ENCODE data around the gene PYCR2. TPM values are rescaled to one million over a fixed set of nuclear protein-coding genes. Genes with fewer than 3 reads are reported as not detected.
A peak's percentile ranks its signal among the peaks of the same experiment; 100 is the strongest.
"Not testable (repeated sequence)": the region's sequence is repeated elsewhere in the genome, so short reads cannot be mapped to it uniquely, and the experiment has no call there.

PYCR2 gene
- total RNA-seq, 2 experiments from 2014 or later, result 136 to 181 TPM

GRCh38 chr1:225937048-225937968, 13.3 kb upstream of the PYCR2 start:
- Histone ChIP-seq H3K27ac (ENCODE audit: low read depth, low read length, poor library complexity, severe bottlenecking) (peak overlapping the region; percentile 52), H3K4me2 (ENCODE audit: low read length) (peak overlapping the region; percentile 58), H3K36me3 (ENCODE audit: insufficient read depth, low read length) (no peaks in the 10 kb centered on the region), H3K9me2 (ENCODE audit: insufficient read depth, low read length) (no peaks in the 10 kb centered on the region), H3K4me3 (ENCODE audit: low read depth, low read length, poor library complexity, severe bottlenecking) (no peak overlapping the region), H2AFZ (ENCODE audit: low read length) (peak overlapping the region; percentile 88), H4K20me1 (ENCODE audit: insufficient read depth, low read length) (no peaks in the 10 kb centered on the region), H3K9me3 (ENCODE audit: low read length) (no peaks in the 10 kb centered on the region), H3K4me1 (ENCODE audit: insufficient read depth, low read length, poor library complexity, severe bottlenecking) (peaks cover 44% of the 10 kb centered on the region), H3K79me2 (ENCODE audit: insufficient read depth, low read depth, low read length) (no peaks in the 10 kb centered on the region)
- POLR2A ChIA-PET, result interaction anchor here (0.8 to 4.6 kb wide), 6 partner anchors 9 to 55 kb away, joined by 4 to 56 read pairs (median 9); partner anchors contain the start of genes PYCR2 and TMEM63A
- CTCF ChIA-PET (ENCODE audit: unreplicated experiment), result interaction anchor here (1.0 to 1.3 kb wide), 2 partner anchors 9 to 40 kb away, joined by 3 read pairs; no protein-coding TSS in a partner anchor
- no peak for DNase-seq (ENCODE audit: low spot score)
- no TSS peak for BruUV-seq (replicated peaks)
- intact Hi-C loops (cut with micrococcal nuclease; ENCODE audit: unreplicated experiment), result no loop called here
- no peak for TF ChIP-seq EZH2phosphoT487 (IDR thresholded peaks at IDR 0.05; ENCODE audit: borderline replicate concordance, low read depth, low read length)
- TF ChIP-seq CTCF (conservative IDR thresholded peaks at IDR 0.05; ENCODE audit: low read length), result no peak

- Histone ChIP-seq H3K4me3 (ENCODE audit: low read depth, low read length, poor library complexity, severe bottlenecking) (no peak overlapping the region), H3K9me3 (ENCODE audit: low read length) (no peaks in the 10 kb centered on the region), H3K4me1 (ENCODE audit: insufficient read depth, low read length, poor library complexity, severe bottlenecking) (peaks cover 40% of the 10 kb centered on the region), H2AFZ (ENCODE audit: low read length) (peak overlapping the region; percentile 88), H4K20me1 (ENCODE audit: insufficient read depth, low read length) (no peaks in the 10 kb centered on the region), H3K79me2 (ENCODE audit: insufficient read depth, low read depth, low read length) (no peaks in the 10 kb centered on the region), H3K4me2 (ENCODE audit: low read length) (peak overlapping the region; percentile 58), H3K36me3 (ENCODE audit: insufficient read depth, low read length) (no peaks in the 10 kb centered on the region), H3K27ac (ENCODE audit: low read depth, low read length, poor library complexity, severe bottlenecking) (peak overlapping the region; percentile 52), H3K9me2 (ENCODE audit: insufficient read depth, low read length) (no peaks in the 10 kb centered on the region)
- CTCF ChIA-PET (ENCODE audit: unreplicated experiment), result interaction anchor here (1.0 to 1.3 kb wide), 3 partner anchors 8 to 39 kb away, joined by 3 read pairs; no protein-coding TSS in a partner anchor
- DNase-seq (ENCODE audit: low spot score), result no peak
- POLR2A ChIA-PET, result interaction anchor here (0.6 to 4.6 kb wide), 7 partner anchors 9 to 370 kb away, joined by 3 to 56 read pairs (median 9); partner anchors contain the start of genes PYCR2 and TMEM63A
- intact Hi-C loops (cut with micrococcal nuclease; ENCODE audit: unreplicated experiment), result no loop called here
- no TSS peak for BruUV-seq (replicated peaks)
- no peak for TF ChIP-seq EZH2phosphoT487 (IDR thresholded peaks at IDR 0.05; ENCODE audit: borderline replicate concordance, low read depth, low read length)
- TF ChIP-seq CTCF (conservative IDR thresholded peaks at IDR 0.05; ENCODE audit: low read length), result no peak
Measured at GRCh38 chr1:225936523-225936922, 12.5 kb upstream of the PYCR2 start.

GRCh38 chr1:225936086-225936485, 12.0 kb upstream of the PYCR2 start:
- H3K4me2 ChIP-seq (ENCODE audit: low read length), result peak overlapping the region; percentile 58
- intact Hi-C loops (cut with micrococcal nuclease; ENCODE audit: unreplicated experiment); H3K4me3 ChIP-seq (ENCODE audit: low read depth, low read length, poor library complexity, severe bottlenecking); H3K9me3 ChIP-seq (ENCODE audit: low read length); H3K79me2 ChIP-seq (ENCODE audit: insufficient read depth, low read depth, low read length); DNase-seq (ENCODE audit: low spot score); BruUV-seq (replicated peaks); H4K20me1 ChIP-seq (ENCODE audit: insufficient read depth, low read length); H3K36me3 ChIP-seq (ENCODE audit: insufficient read depth, low read length); H3K9me2 ChIP-seq (ENCODE audit: insufficient read depth, low read length): not testable (repeated sequence)
- CTCF ChIA-PET (ENCODE audit: unreplicated experiment), result interaction anchor here (1.0 to 1.3 kb wide), 3 partner anchors 8 to 39 kb away, joined by 3 read pairs; no protein-coding TSS in a partner anchor
- peak overlapping the region; percentile 88; the same call in 1 of the 2 replicates for H2AFZ ChIP-seq (ENCODE audit: low read length)
- POLR2A ChIA-PET, result interaction anchor here (0.6 to 4.6 kb wide), 5 partner anchors 10 to 1758 kb away, joined by 3 to 56 read pairs (median 4); partner anchors contain the start of gene PYCR2
- peaks cover 40% of the 10 kb centered on the region for H3K4me1 ChIP-seq (ENCODE audit: insufficient read depth, low read length, poor library complexity, severe bottlenecking)
- H3K27ac ChIP-seq (ENCODE audit: low read depth, low read length, poor library complexity, severe bottlenecking), result peak overlapping the region; percentile 52
